HG03064 (cell line): ENCODE measurements around the gene UBAP1L.

ENCODE experiments used
- ATAC-seq: cut with Tn5 transposase; IDR thresholded peaks from one replicate; pipeline ENCODE4 v1.9.1; 2021; ENCODE audit warnings: low read depth; ENCODE audit not compliant: unreplicated experiment

Gene UBAP1L

GRCh38 chr15:65067645-65068402 is 47.2 kb downstream of the UBAP1L start, which contains the start of gene RASL12:
Gene RASL12, minus strand, starts transcription at chr15:65067991. Its CDS starts 156 bp downstream, at chr15:65067835.
- no peak for ATAC-seq

- no peak for ATAC-seq
Observed at GRCh38 chr15:65067317-65067644, 47.7 kb downstream of the UBAP1L start.

- no peak for ATAC-seq
Observed at GRCh38 chr15:65066635-65067316, 48.2 kb downstream of the UBAP1L start.

- ATAC-seq, result no peak
Observed at GRCh38 chr15:65066001-65066634, 48.9 kb downstream of the UBAP1L start.

- no peak for ATAC-seq
Observed at GRCh38 chr15:65062726-65063125, 52.3 kb downstream of the UBAP1L start.

- ATAC-seq, result no peak
Observed at GRCh38 chr15:65062061-65062460, 52.9 kb downstream of the UBAP1L start.

GRCh38 chr15:65060641-65061397 is 54.2 kb downstream of the UBAP1L start:
- no peak for ATAC-seq

GRCh38 chr15:65059931-65060596 is 54.9 kb downstream of the UBAP1L start:
- ATAC-seq, result no peak

GRCh38 chr15:65059369-65059750 is 55.6 kb downstream of the UBAP1L start:
- no peak for ATAC-seq

GRCh38 chr15:65058394-65059368 is 56.3 kb downstream of the UBAP1L start:
- no peak for ATAC-seq

GRCh38 chr15:65057549-65057940 is 57.5 kb downstream of the UBAP1L start:
- no peak for ATAC-seq

- no peak for ATAC-seq
Observed at GRCh38 chr15:65056868-65057548, 58.0 kb downstream of the UBAP1L start.

GRCh38 chr15:65056106-65056505 is 58.9 kb downstream of the UBAP1L start:
- no peak for ATAC-seq

GRCh38 chr15:65055201-65055870 is 59.7 kb downstream of the UBAP1L start:
- ATAC-seq, result no peak

GRCh38 chr15:65054333-65055200 is 60.4 kb downstream of the UBAP1L start:
- no peak for ATAC-seq

GRCh38 chr15:65052956-65053355 is 62.0 kb downstream of the UBAP1L start:
- no peak for ATAC-seq

GRCh38 chr15:65051266-65051665 is 63.7 kb downstream of the UBAP1L start:
- no peak for ATAC-seq
